WI38 (cell line): Measurements from ENCODE around the gene TET3.

Experiments used
- H3K4me3 ChIP-seq: 2 replicates; pipeline ENCODE4 v1.5.1; 2011; ENCODE audit warnings: low read depth, mild to moderate bottlenecking, control low read depth, low read length
- TF ChIP-seq, protein P1 (sequence below): IDR thresholded peaks from 2 replicates; pipeline ENCODE4 v1.5.1; 2012; ENCODE audit warnings: low read depth, mild to moderate bottlenecking, control low read depth, low read length

Gene TET3

DNA sequence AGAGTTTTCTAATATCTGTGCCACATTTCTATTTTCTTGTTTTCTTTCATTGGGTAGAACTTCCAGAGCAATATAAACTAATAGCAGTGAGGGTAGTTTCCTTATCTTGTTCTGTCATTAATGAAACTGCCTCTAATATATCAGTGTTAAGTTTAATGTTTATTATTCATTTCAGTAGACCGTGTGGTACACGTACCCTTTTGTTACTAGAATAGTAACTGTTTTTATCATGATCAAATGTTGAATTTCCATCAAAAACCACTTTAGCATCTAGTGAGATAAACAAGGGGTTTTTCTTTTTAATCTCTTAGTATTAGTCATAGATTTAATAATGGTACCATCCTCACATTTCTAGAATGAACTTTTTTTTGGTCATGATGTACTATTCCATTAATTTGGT, 42.0 kb upstream of the TET3 start:
- TF ChIP-seq, protein P1, sequence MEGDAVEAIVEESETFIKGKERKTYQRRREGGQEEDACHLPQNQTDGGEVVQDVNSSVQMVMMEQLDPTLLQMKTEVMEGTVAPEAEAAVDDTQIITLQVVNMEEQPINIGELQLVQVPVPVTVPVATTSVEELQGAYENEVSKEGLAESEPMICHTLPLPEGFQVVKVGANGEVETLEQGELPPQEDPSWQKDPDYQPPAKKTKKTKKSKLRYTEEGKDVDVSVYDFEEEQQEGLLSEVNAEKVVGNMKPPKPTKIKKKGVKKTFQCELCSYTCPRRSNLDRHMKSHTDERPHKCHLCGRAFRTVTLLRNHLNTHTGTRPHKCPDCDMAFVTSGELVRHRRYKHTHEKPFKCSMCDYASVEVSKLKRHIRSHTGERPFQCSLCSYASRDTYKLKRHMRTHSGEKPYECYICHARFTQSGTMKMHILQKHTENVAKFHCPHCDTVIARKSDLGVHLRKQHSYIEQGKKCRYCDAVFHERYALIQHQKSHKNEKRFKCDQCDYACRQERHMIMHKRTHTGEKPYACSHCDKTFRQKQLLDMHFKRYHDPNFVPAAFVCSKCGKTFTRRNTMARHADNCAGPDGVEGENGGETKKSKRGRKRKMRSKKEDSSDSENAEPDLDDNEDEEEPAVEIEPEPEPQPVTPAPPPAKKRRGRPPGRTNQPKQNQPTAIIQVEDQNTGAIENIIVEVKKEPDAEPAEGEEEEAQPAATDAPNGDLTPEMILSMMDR = no peak

DNA sequence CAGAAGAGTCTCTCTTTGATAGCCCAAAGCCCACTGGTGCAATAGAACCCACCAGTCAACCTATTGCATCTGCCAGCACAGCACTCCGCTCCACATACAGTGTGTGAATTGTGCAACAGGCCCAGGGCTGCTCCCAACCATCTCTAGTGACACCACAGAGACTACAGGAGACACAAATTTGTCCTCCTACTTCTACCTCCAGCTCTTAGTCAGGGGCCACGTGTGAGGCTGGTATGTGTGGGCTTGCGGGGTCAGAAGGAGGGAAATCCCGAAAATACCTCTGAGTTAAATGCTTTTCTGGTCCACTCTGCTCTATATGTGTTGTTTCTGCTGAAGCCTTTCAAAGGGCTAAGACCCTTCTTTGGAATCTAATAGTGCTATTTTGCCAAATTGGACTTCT, 40.0 kb upstream of the TET3 start:
- TF ChIP-seq, protein P1 = no peak
- H3K4me3 ChIP-seq = no peak overlapping the region

More for the DNA sequence above, 42.0 kb upstream of the TET3 start:
- H3K4me3 ChIP-seq = no peak overlapping the region

DNA sequence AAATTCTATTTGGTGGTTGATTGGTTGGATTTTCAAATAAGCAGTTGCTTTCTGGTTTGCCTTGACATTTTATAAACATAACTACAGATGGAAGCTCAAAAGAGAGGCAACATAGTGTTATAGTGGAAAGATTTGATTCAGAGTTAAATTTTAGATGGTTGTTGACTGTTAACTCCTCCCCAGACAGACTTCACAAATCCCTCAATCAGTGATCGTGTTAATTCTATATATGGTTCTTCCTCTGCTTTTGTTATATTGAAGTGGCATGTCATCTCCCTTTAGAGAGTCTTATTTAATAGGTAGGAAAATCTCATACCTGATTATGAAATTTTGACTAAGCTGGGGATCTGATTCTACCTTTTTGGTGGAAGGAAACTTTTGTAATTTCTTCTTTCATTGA, 38.5 kb upstream of the TET3 start:
- TF ChIP-seq, protein P1 = no peak

DNA sequence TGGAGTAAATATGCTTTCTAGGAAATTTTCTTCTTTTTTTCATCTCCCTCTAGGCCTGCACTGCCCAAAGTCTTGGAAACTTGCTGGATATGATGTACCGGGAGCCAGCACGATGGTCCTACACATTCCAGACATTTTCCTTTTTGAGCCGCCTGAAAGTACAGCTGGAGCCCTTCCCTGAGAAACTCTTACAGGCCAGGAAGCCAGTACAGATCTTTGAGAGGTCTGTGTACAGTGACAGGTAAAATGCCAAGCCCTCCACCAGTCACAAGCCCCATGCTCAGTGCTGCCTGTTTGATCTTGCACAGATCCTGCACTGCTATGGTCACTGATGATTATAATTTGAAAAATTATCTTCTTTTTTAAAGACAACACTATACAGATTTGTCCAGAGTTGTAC, 38.0 kb upstream of the TET3 start:
- TF ChIP-seq, protein P1 = no peak
- no peak overlapping the region for H3K4me3 ChIP-seq

More for the DNA sequence above, 38.5 kb upstream of the TET3 start:
- no peak overlapping the region for H3K4me3 ChIP-seq

DNA sequence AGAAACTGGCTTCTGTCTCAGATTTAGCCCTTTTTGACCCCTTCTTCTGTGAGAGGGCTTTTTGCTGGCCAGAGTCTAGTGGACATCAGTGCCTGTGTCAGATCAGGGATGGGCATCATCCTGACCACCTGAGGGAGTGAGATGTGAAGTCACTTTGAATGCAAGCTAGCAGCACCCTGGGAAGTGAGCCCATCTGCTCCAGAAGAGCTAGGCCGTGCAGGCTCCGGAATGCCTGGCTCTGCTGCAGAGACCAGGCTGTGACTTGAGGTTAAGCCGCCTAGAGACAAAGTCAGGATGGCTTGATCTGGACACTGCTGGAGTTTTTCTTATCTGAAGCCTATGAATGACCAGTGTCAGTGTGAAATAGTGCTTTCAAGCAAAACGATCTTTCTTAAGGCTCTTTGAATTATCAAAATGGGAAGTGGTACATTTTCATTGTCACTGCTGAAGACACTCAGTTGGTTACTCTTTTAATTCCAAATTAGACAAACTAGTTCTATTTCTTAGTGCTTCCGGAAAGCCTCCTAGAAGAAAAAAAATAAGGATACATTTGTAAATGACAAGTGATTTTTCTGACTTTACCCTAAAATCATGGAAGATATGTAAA, 37.2 kb upstream of the TET3 start:
- TF ChIP-seq, protein P1 = no peak
- H3K4me3 ChIP-seq = no peak overlapping the region

DNA sequence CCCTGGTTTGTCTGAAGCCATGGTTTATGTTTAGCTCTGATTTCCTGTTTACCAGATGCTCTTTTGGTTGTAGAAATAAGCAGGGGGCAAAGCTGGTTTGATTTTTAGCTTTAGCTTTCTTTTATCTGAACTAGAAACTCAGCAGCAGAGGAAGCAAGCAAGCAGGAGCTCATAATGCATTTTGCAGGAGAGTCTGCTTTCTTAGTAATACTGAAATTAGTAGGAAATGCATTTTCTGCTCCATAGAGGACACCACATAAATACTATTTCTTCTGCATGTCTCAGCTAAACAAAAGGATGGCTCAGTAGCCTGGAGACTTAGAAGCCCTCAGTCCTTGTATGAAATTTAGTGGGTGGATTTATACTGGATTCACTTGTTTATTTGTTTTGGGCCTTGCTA, 34.9 kb upstream of the TET3 start:
- TF ChIP-seq, protein P1 = no peak
- no peak overlapping the region for H3K4me3 ChIP-seq

DNA sequence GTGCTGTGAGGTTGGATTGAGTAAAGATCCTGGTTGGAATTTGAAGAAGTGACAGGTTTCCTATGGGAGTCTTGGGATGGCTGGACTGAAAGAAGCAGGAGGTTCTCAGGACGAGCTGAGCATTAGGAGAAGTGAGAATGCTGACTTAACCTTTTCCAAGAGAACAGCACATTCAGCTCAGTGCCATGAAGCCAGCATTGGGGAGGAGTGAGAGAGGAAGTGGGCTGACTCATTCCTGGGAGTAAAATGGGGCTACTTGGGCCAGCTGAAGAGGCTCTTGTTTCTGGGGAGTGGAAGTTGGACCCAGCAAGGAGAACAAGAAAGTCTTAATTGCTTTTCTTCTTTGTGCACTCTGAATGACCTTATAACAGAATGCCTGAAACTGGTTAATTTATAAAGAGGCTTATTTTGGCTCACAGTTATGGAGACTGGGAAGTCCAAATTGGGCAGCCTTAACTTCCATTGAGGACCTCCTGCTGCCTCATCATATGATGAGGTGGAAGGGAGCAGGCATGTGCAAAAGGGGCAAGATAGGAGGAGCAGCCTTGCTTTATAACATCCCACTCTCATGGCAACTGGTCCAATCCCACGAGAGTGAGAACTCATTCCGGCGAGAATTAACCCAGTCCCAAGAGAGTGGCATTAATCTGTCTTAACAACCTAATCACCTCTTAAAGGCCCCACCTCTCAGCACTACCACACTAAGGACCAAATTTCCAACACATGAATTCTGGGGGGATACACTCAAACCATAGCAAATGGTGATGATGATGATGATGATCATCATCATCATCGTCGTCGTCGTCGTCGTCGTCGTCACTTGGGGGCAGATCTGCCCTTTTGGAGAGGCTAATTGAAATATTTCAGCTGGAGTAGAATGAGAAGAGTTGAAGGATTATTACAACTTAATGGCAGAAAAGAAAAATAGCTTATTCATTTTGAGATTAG, 31.9 kb upstream of the TET3 start:
- TF ChIP-seq, protein P1 = no peak
- no peak overlapping the region for H3K4me3 ChIP-seq
